ENCODE results near the gene LSAMP.

Gene LSAMP

GRCh38 chr3:116445311-116445841, at the start of gene LSAMP:
TSS of gene LSAMP (minus strand) at chr3:116445487.
- DNase-seq (ENCODE audit: low read depth in 2 of 2), result no peak

DNA sequence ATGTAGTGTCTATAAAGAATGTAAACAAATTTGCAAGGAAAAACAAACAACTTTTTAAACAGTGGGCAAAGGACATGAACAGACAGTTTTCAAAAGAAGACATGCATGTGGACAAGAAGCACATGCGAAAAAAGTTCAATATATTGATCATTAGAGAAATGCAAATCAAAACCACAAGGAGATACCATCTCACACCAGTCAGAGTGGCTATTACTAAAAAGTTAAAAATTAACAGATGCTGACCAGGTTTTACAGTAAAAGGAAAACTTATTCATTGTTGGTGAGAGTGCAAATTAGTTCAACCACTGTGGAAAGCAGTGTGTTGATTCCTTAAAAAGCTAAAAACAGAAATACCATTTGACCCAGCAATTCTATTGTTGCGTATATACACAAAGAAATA, 47.1 kb upstream of the LSAMP start:
- DNase-seq (ENCODE audit: low read depth in 2 of 2), result no peak

DNA sequence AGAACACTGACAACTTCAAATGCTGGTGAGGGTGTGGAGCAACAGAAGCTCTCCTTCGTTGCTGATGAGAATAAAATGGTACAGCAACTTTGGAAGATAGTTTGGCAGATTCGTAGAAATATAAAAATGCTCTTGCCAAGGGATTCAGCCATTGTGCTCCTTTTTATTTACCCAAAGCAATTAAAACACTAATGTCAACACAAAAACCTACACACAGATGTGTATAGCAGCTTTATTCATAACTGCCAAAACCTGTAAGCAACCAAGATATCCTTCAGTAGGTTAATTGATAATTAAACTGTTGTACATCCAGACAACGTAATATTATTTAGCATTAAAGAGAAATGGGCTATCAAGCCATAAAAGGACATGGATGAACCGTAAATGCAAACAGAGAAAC, 37.8 kb upstream of the LSAMP start:
- DNase-seq (ENCODE audit: low read depth in 2 of 2), result no peak

DNA sequence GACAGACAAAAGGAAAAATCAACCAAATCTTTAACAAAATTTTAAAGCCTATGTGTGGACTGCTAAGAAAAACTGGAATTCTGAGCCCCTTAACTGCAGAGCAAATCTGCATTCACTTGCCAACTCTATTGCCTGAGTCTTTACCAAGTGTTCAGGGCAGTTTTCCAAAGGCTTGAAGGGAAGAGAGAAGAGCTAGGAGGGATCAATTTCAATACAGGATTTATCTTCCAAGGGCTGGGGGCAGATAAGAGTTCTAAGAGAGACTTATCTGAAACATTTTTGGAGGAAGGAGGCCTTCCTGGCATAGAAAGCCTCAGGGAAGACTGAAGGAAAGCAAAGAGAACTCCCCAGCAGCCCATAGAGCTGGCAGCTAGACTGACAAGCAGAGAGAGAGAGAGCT, 31.4 kb upstream of the LSAMP start:
- DNase-seq (ENCODE audit: low read depth in 2 of 2), result no peak

DNA sequence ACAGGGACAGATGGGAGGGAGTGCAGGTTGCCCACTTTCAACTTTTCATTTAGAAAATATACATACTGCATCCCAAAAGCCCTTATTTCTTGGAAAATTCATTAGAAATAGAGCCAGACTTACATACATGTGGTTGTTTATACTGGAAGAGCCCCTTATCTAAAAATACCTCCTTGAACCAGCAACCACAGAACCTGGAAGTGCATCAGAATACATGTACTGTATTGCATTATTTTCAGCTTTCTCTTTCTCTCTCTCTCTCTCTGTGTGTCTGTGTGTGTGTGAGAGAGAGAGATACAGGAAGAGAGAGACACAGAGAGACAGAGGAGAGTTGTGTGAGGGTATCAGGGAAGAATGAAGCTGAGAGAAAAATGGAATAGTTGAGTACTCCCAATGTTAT, 29.5 kb upstream of the LSAMP start:
- no peak for DNase-seq (ENCODE audit: low read depth in 2 of 2)

- no peak for DNase-seq (ENCODE audit: low read depth in 2 of 2)
Observed at GRCh38 chr3:116474032-116474780, 28.9 kb upstream of the LSAMP start.

DNA sequence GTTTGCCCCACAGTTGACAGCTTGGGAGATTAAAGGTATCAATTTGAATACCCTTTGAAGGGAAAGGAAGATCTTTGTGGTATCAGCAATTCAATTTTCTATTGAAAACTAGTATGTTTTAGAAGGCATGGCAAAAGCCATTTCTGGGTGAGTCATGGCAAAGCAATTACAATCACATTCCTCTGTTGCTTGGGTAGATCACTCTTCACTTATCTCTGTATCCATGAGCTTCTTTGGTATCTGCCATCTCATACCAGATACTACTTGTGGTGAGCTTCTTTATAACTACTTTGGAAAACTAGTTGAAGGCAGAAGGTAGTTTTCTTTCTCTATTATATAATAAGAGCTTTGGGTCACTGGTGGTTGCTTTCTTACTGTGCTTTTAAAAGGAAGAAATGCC, 28.3 kb upstream of the LSAMP start:
- no peak for DNase-seq (ENCODE audit: low read depth in 2 of 2)

GRCh38 chr3:116470605-116471197, 25.4 kb upstream of the LSAMP start:
- no peak for DNase-seq (ENCODE audit: low read depth in 2 of 2)

DNA sequence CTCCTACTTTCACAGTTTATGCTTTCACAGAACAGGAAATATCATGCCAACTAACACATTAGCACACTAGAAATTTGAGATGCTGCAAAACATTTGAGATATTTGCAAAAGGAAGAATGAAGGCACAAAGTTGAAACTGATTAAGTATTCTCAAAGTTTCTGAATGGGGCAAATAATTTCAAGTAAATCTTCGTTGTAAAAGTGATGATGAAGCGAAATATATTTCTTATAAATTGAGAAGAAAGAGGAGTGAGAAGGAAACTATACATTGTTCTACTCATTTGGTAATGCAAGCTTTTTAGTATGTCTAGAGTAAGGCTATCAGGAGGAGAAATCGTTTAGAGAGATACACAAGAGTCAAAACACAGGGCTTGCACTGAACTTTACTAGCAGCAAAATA, 24.3 kb upstream of the LSAMP start:
- DNase-seq (ENCODE audit: low read depth in 2 of 2), result no peak

GRCh38 chr3:116464276-116464798, 19.1 kb upstream of the LSAMP start:
- no peak for DNase-seq (ENCODE audit: low read depth in 2 of 2)

DNA sequence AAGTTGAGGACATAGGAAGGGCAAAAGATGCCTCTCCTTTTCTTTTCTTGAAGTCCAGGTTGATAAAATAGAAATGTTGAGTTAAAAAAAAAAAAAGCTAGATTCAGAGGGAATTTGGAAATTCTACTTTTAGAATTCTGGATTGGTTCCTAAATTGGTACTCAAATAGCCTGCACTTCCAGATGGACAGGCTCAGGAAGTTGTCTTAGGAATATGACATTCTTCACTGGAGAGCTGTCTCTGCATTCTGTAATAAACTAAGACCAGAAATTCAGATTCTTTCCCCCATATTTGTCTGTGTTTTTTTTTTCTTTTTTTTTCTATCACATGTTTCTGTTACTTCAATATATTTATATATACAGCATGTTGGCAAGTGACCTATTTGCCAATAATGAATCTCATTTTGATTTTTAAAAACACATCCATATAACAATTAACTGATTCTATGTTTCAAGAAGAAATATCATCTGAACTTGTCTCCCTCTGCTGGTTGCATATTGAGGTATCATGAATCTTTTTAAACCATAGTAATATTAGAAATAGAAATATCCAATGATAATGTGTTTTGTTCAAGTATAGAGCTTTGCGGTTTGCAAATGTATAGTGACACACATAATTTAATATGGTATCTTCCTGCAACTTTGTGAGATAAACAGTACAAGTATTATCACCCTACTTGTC, 8.5 kb upstream of the LSAMP start:
- no peak for DNase-seq (ENCODE audit: low read depth in 2 of 2)

GRCh38 chr3:116449546-116450350, 4.5 kb upstream of the LSAMP start:
- DNase-seq (ENCODE audit: low read depth in 2 of 2), result no peak

DNA sequence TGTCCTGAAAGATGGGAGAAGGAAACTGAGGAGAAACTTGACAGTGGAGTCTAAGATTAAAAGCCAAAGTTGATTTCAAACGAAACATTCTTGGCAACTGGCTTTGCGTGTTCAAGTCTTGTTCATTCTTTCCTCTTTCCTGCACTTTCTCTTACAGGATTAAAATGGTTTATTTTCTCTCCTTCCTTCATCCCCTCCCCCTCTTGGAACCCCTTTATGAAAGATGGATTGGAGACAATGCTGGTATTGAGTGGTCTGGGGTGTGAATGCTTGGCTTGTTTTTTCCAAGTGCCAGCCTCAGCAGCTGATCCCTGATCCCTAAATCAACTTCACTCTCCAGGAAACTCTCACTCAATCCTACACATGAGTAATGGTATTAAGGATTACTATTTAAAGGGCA, 703 bp upstream of the LSAMP start:
- no peak for DNase-seq (ENCODE audit: low read depth in 2 of 2)

GRCh38 chr3:116444819-116445310, 422 bp downstream of the LSAMP start:
- DNase-seq (ENCODE audit: low read depth in 2 of 2), result no peak

- DNase-seq (ENCODE audit: low read depth in 2 of 2), result no peak
Observed at GRCh38 chr3:116444115-116444747, 1.1 kb downstream of the LSAMP start.

- no peak for DNase-seq (ENCODE audit: low read depth in 2 of 2)
Observed at GRCh38 chr3:116443191-116443661, 2.1 kb downstream of the LSAMP start.

DNA sequence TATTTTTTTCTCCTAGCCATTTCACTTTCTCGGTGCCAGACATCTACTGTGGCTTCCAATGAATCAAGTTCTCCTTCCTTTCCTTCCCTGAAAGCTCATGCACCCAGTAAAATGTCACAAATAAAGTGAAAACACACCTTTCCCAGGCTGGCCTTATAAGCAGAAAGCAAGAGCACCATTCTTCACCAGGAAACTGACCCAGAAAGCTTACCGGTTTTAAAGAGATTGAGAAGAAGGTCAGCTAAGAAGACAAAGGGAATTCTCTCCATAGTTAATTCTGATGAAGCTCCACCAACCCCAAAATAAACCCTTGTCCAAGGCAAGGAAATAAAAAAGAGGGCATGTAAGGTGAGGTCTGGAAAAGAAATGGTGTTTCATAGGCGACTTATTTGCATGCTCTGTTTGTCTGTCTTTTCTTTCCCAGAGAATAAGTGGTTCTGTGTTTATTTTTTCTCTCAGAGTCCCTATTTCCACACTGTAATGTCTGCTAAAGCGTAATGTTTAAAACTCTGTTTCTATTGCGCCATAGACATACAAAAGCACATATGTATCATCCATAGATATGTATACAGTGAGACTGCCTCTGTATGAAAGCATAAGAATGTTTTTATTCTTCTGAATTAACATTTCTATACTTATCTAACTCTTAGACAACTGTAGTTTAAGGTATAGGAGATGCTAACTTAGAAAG, 2.8 kb downstream of the LSAMP start:
- no peak for DNase-seq (ENCODE audit: low read depth in 2 of 2)

GRCh38 chr3:116441652-116442051, 3.6 kb downstream of the LSAMP start:
- DNase-seq (ENCODE audit: low read depth in 2 of 2), result no peak

GRCh38 chr3:116440196-116440595, 5.1 kb downstream of the LSAMP start:
- DNase-seq (ENCODE audit: low read depth in 2 of 2), result no peak

DNA sequence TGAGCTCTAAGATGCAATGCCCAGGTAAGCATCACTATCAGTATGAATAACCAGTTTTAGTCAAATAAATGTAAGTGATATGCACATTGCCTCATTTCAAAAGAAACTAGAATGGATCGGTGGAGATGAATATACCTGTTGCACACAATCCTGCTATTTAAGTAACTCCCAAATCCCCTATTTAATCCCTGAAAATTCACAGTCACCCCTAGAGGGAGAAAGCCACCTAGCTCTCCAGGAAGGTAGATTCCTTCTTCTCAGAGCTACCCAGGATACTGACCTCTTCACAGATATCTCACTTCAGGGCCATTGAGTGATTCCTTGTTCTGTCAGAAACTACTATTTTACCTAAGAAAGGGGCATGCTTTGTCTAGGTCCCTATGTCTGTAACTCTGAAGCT, 11.7 kb downstream of the LSAMP start:
- DNase-seq (ENCODE audit: low read depth in 2 of 2), result no peak
